Epithelial cell of prostate (primary cell): ENCODE measurements around the gene TWNK.

Experiments used
- DNase-seq: peaks from one replicate; pipeline ENCODE4 v3.0.0-alpha.2; 2011; ENCODE audit warnings: low read depth, low spot score
- H3K27ac ChIP-seq: fragments of 450-650 bp; 2 replicates; pipeline ENCODE4 v1.5.1; 2017; ENCODE audit warnings: mild to moderate bottlenecking

Gene TWNK

DNA sequence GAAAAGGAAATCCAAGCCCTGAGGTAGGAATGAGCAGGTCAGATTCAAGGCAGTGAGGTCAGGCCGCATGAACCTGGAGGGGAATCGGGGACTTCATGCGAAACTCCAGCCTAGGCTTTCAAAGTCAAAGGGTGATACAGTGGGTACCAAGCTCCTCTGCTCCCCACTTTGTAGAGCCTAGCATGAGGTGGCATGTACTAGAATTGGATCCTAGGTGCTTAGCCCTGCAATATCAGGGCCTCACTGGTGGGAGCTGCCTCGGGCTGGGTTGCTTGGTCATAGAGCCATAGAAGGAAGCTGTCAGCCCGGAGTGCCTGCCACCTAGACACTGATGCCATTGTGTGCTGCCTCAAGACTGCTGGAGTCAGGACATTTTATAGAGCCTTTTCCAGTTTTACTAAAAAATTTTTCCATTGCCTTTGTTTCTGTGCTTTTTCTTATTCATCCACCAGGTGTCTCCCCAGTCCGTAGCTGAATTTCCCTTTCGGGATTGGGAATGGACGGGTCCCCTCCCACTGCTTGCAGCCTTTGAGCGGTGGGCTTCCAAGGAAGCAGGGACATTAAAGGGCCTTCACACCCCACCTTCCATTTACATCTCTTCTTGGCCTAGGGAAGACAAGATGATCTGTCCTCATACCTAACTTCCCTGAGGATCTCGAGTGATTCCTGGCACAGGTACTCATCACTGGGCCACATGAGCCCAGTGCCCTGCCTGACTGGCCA, 6.8 kb downstream of the TWNK start:
- no peak for DNase-seq
- H3K27ac ChIP-seq, result no peak overlapping the region

DNA sequence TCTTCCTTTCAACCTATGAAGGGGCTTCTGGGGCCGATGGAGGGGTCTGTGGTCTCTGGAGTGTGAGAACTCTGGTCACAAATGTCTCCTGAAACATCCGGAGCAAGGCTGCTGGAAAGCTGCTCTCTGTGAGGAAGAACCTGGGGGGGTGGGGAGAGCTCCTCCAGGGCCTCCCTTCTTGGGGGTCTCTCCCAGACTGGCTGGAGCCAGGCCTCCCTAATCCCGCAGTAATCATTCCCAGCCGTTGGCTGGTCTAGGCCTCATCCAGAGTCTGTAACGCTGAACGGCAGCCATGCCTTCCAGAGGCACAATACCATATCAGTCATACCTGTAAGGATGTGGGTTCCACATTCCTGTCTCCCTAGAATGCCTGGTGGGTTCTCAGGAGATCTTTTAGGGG, 7.8 kb downstream of the TWNK start:
- no peak for DNase-seq
- no peak overlapping the region for H3K27ac ChIP-seq

DNA sequence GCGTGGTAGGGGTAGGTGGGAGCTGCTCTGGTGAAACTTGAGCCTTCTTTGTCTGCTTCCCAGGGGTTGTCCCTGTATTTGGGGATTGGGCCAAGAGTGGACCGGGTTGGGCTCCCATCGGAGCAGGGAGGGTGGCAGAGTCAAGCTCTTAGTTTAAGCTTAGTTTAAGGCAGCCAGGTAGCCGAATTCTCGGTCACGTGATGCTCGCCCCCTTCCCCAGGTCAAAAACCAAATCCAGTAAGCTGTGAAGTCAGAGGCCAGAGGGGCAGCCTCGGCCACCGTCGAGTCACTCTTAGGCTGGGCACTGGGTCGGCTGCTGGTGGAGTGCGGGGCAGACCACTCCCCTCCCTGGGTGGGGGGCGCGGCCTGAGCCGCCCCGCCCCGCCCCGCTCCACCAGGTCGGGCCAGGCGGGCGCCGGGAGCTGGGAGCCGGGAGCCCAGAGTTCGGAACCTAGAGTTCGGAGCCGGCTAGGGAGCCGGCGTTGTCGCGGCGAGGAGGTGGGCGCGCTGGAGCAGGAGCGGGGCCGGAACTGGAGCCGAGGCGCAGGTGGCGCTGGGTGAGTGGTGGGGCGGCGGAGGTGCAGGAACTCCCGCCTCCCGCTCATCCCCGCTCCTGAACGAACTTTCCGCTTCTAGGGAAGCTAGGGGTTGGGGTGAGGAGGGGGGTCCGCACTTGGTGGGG, 9.5 kb downstream of the TWNK start:
- H3K27ac ChIP-seq, result peak overlapping the region; percentile 91
- no peak for DNase-seq

DNA sequence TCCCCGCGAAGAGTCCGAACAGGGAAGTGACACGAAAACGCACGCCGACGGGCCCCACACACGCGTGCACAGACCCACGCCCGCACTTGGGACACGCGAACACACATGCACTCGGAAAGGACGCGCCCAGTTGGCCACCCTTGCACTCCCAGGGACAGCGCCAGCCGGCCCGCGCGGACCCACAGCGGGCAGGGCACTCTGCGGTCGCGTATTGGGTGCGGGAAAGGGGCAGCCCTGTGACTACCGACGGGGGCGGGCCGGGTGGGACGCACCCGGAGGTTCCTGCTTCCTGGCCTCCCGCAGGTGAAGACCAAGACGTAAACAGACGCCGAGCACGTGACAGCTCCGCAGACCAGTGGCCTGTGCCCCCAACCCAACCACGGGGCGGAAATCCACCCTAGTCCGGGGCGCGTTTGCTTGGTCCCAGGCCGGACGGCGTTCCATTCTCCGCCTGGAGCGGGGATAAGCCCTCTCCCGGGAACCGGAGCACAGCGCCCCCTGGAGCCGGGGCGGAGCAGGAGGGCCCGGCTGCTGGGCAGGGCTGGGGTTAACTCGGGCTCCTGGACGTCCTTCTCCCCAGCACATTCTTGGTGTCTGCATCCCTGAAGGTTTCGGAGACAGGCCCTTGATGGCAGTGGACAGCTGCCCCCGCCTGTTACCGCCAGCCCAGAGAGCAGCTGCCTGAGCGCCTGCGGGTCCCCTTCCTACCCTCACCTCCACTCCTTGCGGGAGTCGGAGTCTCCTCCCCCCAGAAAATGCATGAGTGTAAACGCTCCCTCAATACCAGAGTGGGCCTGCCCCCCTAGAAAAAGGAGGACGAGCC, 10.2 kb downstream of the TWNK start:
- peak overlapping the region; percentile 91 for H3K27ac ChIP-seq
- no peak for DNase-seq

DNA sequence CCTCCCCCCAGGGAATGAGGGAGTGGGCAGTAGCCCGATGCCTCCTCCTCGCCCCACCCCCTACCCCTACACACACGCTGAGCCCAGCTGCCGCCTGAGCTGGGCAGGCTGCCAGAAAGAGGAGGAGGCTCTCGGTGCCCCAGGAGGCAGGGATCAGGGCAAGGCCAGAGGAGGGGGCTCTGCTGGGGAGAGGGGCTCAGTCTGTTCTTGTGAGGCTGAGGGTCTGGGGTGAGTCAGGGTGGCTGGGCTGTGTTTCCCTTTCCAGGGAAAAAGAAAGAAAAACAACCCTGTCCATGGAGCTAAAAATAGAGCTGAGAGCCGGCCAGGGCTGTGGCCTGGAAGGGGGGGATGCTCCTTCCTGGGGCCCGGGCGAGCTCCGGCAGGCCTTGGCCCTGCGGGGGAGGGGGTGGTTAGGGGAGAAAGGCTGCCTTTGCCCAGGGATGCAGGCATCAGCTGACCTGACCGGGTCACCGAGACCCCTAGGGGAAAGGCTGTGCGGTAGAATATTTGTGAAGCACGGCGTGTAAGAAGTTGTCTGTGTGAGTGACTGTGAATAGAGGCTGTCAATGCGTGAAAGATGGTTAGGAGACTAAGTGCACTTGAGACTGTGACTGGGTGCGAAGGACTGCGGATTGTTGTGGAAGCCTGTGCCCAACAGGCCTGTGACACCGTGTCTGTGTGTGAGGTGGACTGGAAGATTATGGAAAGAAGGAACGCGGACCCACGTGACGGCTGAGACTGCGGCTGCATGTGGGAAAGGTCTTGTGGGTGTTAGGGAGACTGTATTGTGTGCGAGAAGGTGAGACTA, 11.0 kb downstream of the TWNK start:
- DNase-seq, result no peak
- peak overlapping the region; percentile 91 for H3K27ac ChIP-seq

DNA sequence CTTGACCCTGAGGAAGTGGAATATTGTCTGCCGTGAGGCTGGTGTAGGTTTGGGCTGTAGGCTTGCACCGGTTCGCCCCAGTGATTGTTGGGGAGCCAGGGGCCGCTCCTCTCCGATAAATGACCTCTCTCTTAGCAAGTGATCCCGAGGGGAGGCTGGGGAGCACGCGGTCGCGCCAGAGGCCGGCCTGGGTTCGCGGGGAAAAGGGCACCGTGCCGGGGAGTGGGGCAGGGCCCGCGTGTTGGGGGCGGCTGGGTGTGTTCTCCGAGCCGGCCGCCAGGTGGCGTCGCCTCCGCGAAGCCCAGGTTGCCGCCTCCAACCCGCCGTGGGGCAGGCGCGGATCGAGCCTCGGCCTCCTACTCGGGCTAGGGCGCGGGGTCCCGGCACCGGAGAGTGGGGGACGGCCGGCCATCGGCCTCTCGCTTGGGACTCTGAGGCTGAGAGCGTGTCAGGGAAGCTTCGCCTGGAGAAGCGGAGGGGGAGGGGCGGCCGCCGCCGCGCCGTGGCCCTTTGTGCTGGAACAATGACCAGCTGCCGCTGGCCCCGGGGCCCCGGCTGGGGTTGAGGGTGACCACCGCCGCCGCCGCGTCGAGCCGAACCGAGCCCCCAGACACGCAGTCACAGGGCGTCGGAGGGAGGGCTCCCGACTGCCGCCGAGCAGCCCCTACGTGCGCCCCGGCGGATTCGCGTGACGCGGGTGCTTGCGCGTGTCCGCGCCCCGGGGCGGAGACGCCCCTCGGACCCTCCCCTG, 11.8 kb downstream of the TWNK start:
- DNase-seq, result no peak
- H3K27ac ChIP-seq, result peak overlapping the region; percentile 91

DNA sequence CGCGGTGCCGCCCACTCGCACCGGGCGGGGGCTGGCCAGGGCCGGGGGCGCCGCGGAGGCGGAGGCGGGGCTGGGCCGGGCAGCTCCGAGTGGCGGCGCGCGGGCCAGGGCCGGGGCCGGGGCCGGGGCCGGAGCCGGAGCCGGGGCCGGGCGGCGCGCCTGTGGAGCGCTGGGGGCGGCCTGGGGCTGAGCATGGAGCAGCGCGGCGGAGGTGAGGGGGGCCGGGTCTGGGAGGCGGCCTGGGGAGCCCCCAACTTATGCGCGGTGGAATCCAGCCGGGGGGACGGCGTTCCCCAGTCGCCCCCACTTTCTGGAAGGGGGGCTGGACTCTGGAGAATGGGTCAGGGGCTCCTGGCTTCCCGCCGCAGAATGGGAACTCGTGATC, 12.4 kb downstream of the TWNK start, which contains the start of gene LZTS2:
Gene LZTS2, plus strand, starts transcription at position 67 of the 385 bp plus-strand sequence. CDS start 2,731 bp downstream, outside the sequence.
- no peak for DNase-seq
- H3K27ac ChIP-seq, result peak within 1 kb of the TSS; percentile 91

DNA sequence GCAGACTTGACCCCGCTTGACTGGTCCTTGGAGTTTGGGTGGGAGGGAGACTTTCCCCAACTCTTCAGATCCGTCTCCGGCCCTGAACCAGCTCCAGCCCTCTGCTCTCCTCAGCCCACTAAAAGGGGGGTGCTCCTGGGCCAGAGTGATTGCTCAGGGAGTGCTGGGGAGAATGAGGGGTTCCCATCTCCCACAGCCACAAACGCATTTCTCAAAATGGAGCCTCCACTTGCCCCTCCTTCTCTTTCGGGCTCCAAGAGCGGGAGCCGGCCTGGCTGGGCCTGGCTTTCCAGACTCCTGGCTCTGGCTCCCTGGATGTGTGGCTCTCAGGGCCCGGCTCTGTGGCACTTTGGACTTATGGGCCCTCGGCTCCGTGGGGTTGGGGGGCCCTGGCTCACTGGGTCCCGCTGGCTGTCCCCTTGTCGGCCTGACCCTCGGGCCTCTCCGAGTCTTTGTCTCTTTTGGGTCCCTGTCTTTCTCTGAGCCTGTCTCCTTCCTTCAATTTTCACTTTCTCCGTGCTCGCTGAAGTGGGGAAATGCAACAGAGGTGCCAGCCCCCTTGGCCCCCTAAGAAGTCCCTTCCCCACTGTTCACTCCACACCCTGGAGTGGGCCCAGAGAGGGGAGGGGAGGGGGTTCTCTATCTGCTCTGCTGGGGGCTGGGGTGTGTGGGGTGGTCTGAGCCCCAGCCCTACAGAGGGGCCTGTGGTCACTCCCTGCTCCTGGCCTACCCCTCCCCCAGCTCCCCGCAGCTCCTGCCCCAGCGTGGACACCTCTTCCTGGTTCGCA, 13.0 kb downstream of the TWNK start:
- no peak for DNase-seq

DNA sequence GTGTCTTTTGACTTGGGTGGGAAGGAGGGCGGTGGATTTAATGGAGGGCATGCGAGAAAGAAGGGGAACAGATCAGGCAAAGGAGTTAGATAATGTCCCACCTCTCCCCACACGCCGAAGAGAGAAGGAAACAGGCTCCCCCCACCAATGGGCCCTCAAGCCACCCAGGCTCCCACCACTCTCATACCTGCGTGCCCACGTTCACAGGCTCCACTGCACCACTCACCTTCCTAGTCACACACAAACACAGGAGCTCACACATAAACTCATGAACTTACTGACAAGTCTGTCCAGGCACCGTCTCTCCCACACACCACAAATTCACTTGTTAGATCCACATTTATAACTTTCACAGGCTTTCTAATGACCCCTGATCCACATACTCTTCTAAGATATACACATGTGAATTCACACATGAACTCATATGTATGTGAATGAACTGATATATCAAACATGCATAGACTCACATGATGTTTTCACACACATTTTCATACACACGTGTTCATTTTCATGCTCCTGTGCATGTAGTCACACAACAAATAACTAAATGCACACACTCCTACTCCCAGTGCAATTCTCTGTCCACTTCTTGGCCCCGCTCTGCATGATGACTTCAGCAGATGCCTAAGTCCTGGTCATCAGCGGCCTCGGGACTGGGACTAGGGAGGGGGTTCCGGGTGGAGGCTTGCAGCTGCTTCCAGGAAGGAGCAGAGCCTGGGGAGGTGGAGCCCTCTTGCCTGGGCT, 13.7 kb downstream of the TWNK start:
- peak overlapping the region; percentile 91 for H3K27ac ChIP-seq
- DNase-seq, result no peak

More for the DNA sequence above, 13.0 kb downstream of the TWNK start:
- peak overlapping the region; percentile 91 for H3K27ac ChIP-seq

DNA sequence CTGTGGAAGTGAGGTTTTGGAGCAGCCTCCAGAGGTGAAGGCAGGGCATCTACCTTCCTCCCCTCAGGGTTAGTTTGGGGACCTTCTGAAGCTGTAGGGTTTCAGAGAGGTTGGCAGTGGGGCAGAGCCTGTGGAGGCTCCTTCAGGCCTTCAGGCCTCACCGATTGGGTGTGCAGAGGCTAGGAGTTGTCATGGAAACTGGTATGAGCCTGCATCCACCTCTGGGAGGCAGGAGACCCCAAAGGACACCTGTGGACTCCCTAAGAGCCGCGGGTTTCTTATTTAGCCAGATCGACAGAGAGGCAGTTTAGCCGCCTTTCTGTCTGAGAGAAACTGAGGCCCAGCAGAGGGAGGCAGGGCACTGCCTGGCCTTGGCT, 14.3 kb downstream of the TWNK start:
- H3K27ac ChIP-seq, result peak overlapping the region; percentile 91
- DNase-seq, result no peak

DNA sequence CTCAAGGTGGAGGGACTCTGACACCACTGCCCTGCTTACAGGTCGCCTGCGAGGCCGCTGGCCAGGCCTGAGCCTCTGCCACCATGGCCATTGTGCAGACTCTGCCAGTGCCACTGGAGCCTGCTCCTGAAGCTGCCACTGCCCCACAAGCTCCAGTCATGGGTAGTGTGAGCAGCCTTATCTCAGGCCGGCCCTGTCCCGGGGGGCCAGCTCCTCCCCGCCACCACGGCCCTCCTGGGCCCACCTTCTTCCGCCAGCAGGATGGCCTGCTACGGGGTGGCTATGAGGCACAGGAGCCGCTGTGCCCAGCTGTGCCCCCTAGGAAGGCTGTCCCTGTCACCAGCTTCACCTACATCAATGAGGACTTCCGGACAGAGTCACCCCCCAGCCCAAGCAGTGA, 15.1 kb downstream of the TWNK start:
- DNase-seq, result no peak
- no peak overlapping the region for H3K27ac ChIP-seq

DNA sequence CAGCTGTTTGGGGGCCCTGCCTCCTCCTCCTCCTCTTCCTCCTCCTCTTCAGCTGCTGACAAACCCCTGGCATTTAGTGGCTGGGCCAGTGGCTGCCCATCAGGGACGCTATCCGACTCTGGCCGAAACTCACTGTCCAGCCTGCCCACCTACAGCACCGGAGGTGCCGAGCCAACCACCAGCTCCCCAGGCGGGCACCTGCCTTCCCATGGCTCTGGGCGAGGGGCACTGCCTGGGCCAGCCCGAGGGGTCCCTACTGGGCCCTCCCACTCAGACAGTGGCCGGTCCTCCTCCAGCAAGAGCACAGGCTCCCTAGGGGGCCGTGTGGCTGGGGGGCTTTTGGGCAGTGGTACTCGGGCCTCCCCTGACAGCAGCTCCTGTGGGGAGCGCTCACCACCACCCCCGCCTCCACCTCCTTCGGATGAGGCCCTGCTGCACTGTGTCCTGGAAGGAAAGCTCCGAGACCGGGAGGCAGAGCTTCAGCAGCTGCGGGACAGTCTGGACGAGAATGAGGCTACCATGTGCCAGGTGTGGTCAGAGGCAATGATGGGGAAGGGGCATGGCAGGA, 16.4 kb downstream of the TWNK start:
- H3K27ac ChIP-seq, result no peak overlapping the region
- no peak for DNase-seq

DNA sequence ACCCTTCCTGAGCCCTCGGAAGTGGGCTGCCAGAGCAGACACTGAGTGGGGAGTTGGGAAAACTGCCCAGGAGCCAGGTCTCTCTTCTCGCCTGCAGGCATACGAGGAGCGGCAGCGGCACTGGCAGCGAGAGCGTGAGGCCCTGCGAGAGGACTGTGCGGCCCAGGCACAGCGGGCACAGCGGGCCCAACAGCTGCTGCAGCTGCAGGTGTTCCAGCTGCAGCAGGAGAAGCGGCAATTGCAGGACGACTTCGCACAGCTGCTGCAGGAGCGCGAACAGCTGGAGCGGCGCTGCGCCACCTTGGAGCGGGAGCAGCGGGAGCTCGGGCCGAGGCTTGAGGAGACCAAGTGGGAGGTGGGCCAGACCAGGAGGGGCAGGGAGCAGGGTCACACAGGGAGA, 18.0 kb downstream of the TWNK start:
- no peak overlapping the region for H3K27ac ChIP-seq
- no peak for DNase-seq

DNA sequence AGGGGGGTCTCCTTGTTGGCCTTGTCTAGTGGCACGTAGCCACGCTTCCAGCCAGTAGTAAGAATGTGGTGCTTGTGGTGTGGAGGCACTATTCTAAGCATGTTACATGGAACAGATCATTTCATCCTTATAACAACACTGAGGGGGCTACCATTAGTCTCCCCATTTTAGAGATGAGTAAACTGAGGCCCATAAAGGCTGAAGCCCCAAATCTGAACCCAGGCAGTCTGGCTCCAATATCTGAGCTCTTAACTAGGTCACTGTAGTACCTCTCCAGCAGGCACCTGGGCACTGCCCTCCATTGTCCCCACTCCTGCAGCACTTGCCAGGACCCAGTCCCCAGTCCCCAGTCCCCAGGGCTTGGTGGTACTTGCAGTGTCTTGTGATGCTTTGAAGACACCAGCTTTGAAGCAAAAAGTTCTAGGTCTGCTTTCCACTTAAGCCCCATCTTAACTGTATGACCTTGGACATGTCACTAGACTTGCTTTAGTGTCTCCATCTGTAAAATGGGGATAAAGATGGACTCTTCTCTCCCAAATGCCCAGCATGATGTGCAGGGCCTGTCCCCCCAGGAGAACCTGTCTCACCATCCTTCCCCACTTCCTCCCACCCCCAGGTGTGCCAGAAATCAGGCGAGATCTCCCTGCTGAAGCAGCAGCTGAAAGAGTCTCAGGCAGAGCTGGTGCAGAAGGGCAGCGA, 18.7 kb downstream of the TWNK start:
- no peak for DNase-seq
- no peak overlapping the region for H3K27ac ChIP-seq

DNA sequence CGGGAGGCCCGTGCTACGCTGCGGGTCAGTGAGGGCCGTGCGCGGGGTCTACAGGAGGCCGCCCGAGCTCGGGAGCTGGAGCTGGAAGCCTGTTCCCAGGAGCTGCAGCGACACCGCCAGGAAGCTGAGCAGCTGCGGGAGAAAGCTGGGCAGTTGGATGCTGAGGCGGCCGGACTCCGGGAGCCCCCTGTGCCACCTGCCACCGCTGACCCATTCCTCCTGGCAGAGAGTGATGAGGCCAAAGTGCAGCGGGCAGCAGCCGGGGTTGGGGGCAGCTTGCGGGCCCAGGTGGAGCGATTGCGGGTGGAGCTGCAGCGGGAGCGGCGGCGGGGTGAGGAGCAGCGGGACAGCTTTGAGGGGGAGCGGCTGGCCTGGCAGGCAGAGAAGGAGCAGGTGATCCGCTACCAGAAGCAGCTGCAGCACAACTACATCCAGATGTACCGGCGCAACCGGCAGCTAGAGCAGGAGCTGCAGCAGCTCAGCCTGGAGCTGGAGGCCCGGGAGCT, 19.3 kb downstream of the TWNK start:
- DNase-seq, result no peak
- no peak overlapping the region for H3K27ac ChIP-seq

DNA sequence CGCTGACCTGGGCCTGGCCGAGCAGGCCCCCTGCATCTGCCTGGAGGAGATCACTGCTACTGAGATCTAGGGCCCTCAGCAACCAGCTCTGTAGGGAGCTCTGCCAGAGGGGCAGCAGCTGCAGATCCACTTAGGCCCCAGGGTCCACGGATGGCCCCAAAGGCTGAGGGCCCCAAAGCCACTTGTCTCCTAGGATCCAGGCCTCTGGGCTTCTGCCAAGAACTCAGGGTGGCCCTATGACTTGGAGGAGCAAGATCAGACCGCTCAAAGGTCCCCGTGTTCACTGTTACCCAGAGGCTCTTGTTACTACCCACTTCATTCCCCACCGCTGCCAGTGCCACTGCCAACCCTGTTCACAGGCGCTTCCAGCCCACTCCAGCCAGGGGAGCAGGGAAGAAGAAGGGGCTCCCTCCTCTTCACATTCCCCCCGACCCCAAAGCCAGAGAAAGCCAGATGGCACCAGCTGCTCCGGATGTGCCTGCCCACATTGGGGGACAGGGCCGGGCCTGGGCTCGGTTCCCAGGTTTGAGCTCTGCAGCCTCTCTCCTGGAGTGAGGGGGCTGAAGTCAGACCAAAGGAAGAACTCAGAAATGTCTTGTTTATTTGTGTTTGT, 19.9 kb downstream of the TWNK start:
- H3K27ac ChIP-seq, result no peak overlapping the region

More for the DNA sequence above, 19.9 kb downstream of the TWNK start:
- DNase-seq, result no peak
